Breast epithelium (tissue), 4 donors: ENCODE data around the gene TMPRSS13. TPM values are rescaled to one million over a fixed set of nuclear protein-coding genes. Genes with fewer than 3 reads are reported as not detected.

ENCODE experiments used
- DNase-seq, 2 donors: peaks; one replicate each; pipeline ENCODE4 v3.0.0-alpha.2; 2019; ENCODE audit warnings: low spot score in 2 of 2
- H3K27ac ChIP-seq, 2 donors: fragments of 200-600 bp; sonication (generic) in 1 of 2; one replicate each; pipeline ENCODE4 v1.5.1; 2016 to 2019; ENCODE audit warnings: mild to moderate bottlenecking in 1 of 2
- H3K27me3 ChIP-seq, 2 donors: fragments of 200-600 bp; sonication (generic) in 1 of 2; one replicate each; pipeline versions ENCODE4 v1.5.1 to v1.6.0; 2017 to 2019; ENCODE audit warnings: control low read depth in 1 of 2, mild to moderate bottlenecking in 1 of 2
- H3K36me3 ChIP-seq: fragments of 200-600 bp; one replicate; pipeline ENCODE4 v1.5.1; 2019
- H3K4me1 ChIP-seq, 2 donors: fragments of 200-600 bp; sonication (generic); one replicate each; pipeline ENCODE4 v1.5.1; 2016 to 2019; ENCODE audit warnings: control low read depth in 1 of 2
- H3K4me3 ChIP-seq, 3 donors: fragments of 200-600 bp; sonication (generic); 1 replicate in 2 of 3; 2 replicates in 1 of 3; pipeline ENCODE4 v1.5.1; 2016 to 2019; ENCODE audit warnings: mild to moderate bottlenecking in 3 of 3, moderate library complexity in 2 of 3
- H3K9me3 ChIP-seq, 2 donors: fragments of 200-600 bp; sonication (generic) in 1 of 2; one replicate each; pipeline ENCODE4 v1.5.1; 2016 to 2019; ENCODE audit warnings: control low read depth in 1 of 2
- CTCF ChIP-seq, 3 donors: fragments of 450-650 bp; IDR thresholded peaks; one replicate each; pipeline ENCODE4 v1.5.1; 2016 to 2017; ENCODE audit warnings: antibody characterized with exemption in 3 of 3, mild to moderate bottlenecking in 3 of 3, moderate library complexity in 3 of 3
- POLR2A ChIP-seq: fragments of 450-650 bp; IDR thresholded peaks from one replicate; pipeline ENCODE4 v1.6.1; 2016; ENCODE audit warnings: antibody characterized with exemption, mild to moderate bottlenecking, moderate library complexity
- POLR2AphosphoS5 ChIP-seq, 3 donors: sonication (generic); formaldehyde crosslinking; IDR thresholded peaks; one replicate each; pipeline ENCODE4 v1.6.1; 2017; ENCODE audit warnings: antibody characterized with exemption in 3 of 3
- intact Hi-C: fragments of 100-400 bp; cut with DNase I; formaldehyde crosslinking; loops from one replicate; pipeline ENCODE4 v1.15.1; 2023; ENCODE audit warnings: low total_unique reads
- total RNA-seq, 3 donors: library from RNA; depleted of rRNA; stranded (reverse); fragments of >200 nt; gene quantifications; one replicate each; pipeline ENCODE4 v1.1.0, GENCODE V29; 2016

The TMPRSS13 gene
- total RNA-seq, 3 donors from 2014 or later = 0.32 to 34.0 (median 12.5) TPM

DNA sequence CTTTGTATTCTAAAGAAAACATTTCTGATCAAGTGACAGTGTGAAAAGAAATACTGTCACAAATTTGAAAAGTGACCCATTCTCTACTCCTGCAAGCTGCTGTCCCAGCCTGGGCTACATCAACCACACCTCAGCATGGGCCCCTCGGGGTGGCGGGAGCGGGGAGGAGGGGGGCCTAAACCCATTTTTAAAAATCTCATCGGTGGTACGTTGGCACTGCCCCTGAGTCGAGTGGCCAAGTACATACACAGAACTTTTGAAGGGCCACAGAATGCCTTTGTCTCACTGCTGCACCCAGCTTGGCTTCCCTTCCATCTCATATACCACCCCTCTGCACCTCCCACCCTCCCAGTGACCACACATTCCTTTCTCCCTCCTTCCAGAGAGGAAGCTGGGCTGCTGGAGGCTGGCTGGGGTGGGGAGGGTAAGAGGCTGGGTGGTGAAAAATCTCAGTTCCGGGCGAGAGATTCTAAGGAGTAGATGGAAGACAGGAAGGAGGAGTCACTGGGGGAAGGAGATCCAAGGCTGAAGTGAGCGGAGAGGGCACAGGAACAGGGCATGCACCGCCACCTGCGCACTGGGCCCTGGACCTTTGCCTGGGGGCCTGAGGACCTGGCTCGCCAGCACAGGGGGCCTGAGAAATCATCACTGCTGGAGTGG is 73.9 kb downstream of the TMPRSS13 start:
- Histone ChIP-seq H3K27ac (no peak overlapping the region), H3K9me3 (no peaks in the 10 kb centered on the region), H3K4me1 (no peaks in the 10 kb centered on the region), H3K27me3 (no peaks in the 10 kb centered on the region), H3K36me3 (no peaks in the 10 kb centered on the region), H3K4me3 (no peak overlapping the region)
- peak in 1 of 2 donors; percentile 15 for DNase-seq
- TF ChIP-seq POLR2A (no peak), POLR2AphosphoS5 (IDR thresholded peaks at IDR 0.05) (no peak), CTCF (IDR thresholded peaks at IDR 0.05) (no peak)
- intact Hi-C loops = no loop called here

- no peaks in the 10 kb centered on the region for H3K4me1 ChIP-seq
- no peak overlapping the region for H3K27ac ChIP-seq
- H3K27me3 ChIP-seq = no peaks in the 10 kb centered on the region
- H3K9me3 ChIP-seq = no peaks in the 10 kb centered on the region
- TF ChIP-seq POLR2A (no peak), POLR2AphosphoS5 (IDR thresholded peaks at IDR 0.05) (no peak), CTCF (IDR thresholded peaks at IDR 0.05) (no peak)
- no peaks in the 10 kb centered on the region for H3K36me3 ChIP-seq
- intact Hi-C loops = no loop called here
- DNase-seq = no peak
- H3K4me3 ChIP-seq = no peak overlapping the region
Observed at GRCh38 chr11:117852309-117852708, 76.9 kb downstream of the TMPRSS13 start.

DNA sequence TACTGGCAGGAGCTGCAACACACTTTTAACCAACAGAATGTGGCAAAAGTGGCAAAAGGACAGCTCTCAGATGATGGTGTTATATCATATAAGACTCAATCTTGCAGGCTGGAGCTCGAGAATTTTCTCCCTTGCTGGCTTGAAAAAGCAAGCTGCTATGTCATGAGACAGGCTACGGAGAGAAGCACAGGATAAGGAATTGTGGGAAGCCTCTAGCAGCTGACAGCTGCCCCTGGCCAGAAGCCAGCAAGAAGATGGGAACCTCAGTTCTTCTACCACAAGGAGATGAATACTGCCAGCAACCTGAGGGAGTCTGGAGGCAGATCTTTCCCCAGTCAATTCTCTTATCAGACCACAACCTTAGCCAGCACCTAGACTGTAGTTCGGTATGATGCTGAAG is 77.3 kb downstream of the TMPRSS13 start:
- H3K4me1 ChIP-seq = no peaks in the 10 kb centered on the region
- H3K4me3 ChIP-seq = no peak overlapping the region
- H3K27me3 ChIP-seq = no peaks in the 10 kb centered on the region
- intact Hi-C loops = no loop called here
- DNase-seq = peak in 1 of 2 donors; percentile 16
- H3K27ac ChIP-seq = no peak overlapping the region
- TF ChIP-seq POLR2AphosphoS5 (IDR thresholded peaks at IDR 0.05) (no peak), CTCF (IDR thresholded peaks at IDR 0.05) (no peak), POLR2A (no peak)
- no peaks in the 10 kb centered on the region for H3K36me3 ChIP-seq
- H3K9me3 ChIP-seq = no peaks in the 10 kb centered on the region

GRCh38 chr11:117851106-117851505 is 78.1 kb downstream of the TMPRSS13 start:
- no peaks in the 10 kb centered on the region for H3K27me3 ChIP-seq
- intact Hi-C loops = no loop called here
- no peak overlapping the region for H3K27ac ChIP-seq
- no peaks in the 10 kb centered on the region for H3K4me1 ChIP-seq
- H3K9me3 ChIP-seq = no peaks in the 10 kb centered on the region
- H3K36me3 ChIP-seq = no peaks in the 10 kb centered on the region
- TF ChIP-seq CTCF (IDR thresholded peaks at IDR 0.05) (no peak), POLR2A (no peak), POLR2AphosphoS5 (IDR thresholded peaks at IDR 0.05) (no peak)
- no peak overlapping the region for H3K4me3 ChIP-seq
- no peak for DNase-seq

Other genes with a start within 250 kb of the TMPRSS13 start
- 1 to 10 TPM in 1 of 3 donors, under 1 TPM in 2; 0.33 to 1.8 (median 0.64) TPM for gene DSCAML1, start 132.2 kb downstream of the TMPRSS13 start, total RNA-seq
- 1 to 10 TPM in 2 of 3 donors, under 1 TPM in 1; 0.66 to 2.0 (median 1.3) TPM for gene FXYD2, start 104.7 kb downstream of the TMPRSS13 start, total RNA-seq
- gene FXYD6, start 52.7 kb downstream of the TMPRSS13 start, total RNA-seq = 10 to 100 TPM; 16.0 to 25.0 (median 20.3) TPM
- gene IL10RA, start 57.0 kb upstream of the TMPRSS13 start, total RNA-seq = 10 to 100 TPM in 2 of 3 donors, 1 to 10 TPM in 1; 9.8 to 47.5 (median 13.3) TPM
- gene TMPRSS4, start 147.7 kb upstream of the TMPRSS13 start, total RNA-seq = under 1 TPM in 1 of 3 donors, not detected in 2; 0.98 TPM
- gene SMIM35, start 157.6 kb upstream of the TMPRSS13 start, total RNA-seq = not detected
- gene SCN4B, start 223.4 kb upstream of the TMPRSS13 start, total RNA-seq = 1 to 10 TPM; 3.3 to 7.9 (median 3.7) TPM
- gene SCN2B, start 247.2 kb upstream of the TMPRSS13 start, total RNA-seq = under 1 TPM; under 0.01 to 0.88 (median 0.16) TPM